Cardiac septum (tissue), 1 donor: ENCODE data around the gene IL21. TPM values are rescaled to one million over a fixed set of nuclear protein-coding genes. Genes with fewer than 3 reads are reported as not detected.
"Not testable (repeated sequence)": the region's sequence is repeated elsewhere in the genome, so short reads cannot be mapped to it uniquely, and the experiment has no call there.

ENCODE experiments used
- DNase-seq: peaks from one replicate; pipeline ENCODE4 v3.0.0-alpha.2; 2020; ENCODE audit warnings: low spot score
- intact Hi-C: fragments of 100-400 bp; cut with DNase I; formaldehyde crosslinking; loops from one replicate; pipeline ENCODE4 v1.14.0; 2022
- total RNA-seq: library from RNA; stranded (reverse); fragmentation: NEBNext Ultra II Directional; extraction: Animal tissue kit (Norgen Biotek cat#: 25700); gene quantifications from one replicate; pipeline ENCODE4 v1.2.1, GENCODE V29; 2021
- donor health status: DM: no; HTN: no; CAD: no.

Gene IL21
- total RNA-seq, 1 donor from 2014 or later, result not detected

DNA sequence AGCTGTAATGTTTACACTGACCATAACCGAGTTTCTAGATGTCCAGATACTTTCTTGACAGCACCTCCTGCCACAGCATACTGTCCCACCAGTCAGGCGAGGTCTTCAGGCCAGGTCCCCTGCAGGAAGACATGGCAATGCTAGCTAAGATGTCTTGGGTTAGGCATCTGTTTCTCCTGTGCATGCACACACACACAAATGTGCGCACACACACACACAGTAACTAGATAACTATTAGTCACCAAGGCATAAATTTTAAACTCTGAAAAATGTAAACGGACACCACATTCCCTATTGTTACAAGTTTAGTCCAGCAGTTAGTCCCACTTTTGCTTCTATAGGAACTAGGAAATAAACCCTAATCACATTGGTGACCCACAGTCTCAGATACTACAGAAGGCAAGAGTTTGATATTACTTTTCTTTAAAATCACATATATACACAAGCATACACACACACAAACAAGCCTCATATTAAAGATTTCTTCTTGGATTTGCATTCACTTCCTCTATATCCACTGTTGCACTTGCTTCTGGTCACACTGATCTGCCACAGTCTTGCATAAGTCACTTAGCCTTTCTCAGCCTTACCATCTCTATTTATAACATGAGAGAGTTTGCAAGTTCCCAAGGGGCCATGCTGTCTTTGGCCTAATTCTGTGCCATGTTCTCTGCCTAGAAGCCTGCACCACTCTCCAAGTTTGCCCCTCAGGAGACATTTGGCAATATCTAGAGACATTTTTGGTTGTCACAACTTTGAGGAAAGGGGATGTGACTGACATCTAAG, 32.2 kb downstream of the IL21 start:
- intact Hi-C loops, result loop anchor here (10.0 kb wide), 1 partner anchor 684 kb away; no protein-coding TSS in a partner anchor
- no peak for DNase-seq

- intact Hi-C loops, result loop anchor here (10.0 kb wide), 1 partner anchor 680 kb away; no protein-coding TSS in a partner anchor
- no peak for DNase-seq
Observed at GRCh38 chr4:122584519-122584918, 36.3 kb downstream of the IL21 start.

DNA sequence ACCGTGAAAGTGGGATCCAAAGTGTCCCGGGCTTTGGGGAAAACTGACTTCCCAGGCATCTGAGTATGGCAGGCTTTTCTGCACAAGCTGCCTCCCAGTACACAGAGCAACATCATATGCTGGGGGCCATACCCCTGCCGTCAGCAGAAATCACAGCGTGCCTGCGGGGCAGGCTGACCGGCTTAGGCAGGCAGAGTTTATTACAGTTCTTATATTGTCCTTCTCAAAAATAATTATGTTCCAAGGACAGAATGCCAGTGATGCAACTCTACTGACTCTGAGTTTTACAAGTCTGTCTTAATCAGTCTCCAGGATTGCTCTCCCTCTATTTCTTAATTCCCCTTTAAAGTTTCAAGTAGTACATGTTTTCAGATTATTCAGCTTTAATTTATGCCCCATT, 37.0 kb downstream of the IL21 start:
- intact Hi-C loops, result loop anchor here (10.0 kb wide), 1 partner anchor 679 kb away; no protein-coding TSS in a partner anchor
- no peak for DNase-seq

DNA sequence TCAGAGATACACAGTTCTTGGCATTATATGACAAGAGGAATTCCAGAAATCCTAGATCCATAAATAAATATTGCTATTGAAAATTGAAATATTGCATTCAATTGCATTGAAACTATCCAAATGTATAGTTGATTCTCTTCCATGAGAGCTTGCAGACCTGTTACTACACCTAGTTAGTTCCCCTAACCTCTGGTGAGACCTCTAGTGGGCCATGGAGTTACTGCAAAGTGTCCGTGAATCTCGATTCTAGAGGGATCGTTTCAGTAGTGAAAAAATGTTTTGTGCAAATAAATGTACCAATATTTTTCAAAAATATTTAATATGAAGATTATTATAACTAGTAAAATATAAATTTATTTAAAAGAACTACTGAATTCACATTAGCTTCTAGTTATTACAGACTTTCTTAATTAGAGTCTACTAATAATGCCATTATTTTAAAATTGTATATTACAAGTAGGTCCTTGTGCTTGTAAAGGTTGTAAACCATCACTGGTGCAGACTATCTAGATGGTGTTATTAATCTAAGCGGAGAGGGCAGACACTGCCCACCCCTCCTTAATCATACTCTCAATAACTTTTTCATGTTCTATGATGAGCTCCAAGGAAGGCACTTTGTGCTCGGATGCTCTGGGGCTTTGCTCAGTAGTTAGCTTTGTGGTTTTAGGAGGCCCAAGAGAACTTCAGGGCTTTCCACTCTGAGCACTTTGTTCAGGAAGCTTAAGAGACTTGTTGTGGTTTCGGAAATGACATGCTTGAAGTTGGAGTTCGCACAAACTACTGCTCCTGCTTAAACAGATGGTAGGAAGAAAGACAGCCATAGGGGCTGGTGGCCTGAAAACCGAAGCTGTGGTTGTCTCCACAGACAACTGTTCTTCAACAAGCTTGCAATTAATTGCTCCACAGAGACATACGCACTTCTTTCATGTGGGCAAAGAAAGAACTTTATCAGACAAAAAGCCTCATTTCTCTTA, 42.8 kb downstream of the IL21 start:
- intact Hi-C loops, result loop anchor here (5.0 kb wide), 1 partner anchor 266 kb away; no protein-coding TSS in a partner anchor
- DNase-seq, result no peak

DNA sequence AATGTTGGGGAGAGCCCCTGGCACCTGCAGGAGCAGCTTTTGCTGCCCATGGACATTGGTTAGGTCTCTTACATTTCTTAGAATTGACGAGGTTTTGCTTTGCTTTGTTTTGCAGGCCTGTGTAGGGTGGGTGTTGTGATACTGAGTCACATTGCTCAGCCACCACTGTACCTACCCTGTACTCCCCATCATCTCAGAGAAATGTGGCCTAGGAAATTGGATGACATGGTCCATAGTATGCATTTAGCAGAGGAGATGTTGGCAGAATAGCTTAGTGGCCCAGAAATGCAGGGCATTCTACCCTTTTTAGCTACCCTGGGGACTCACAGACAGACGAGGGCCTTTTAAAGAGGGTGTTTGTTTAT, 43.7 kb downstream of the IL21 start:
- intact Hi-C loops, result loop anchor here (5.0 kb wide), 1 partner anchor 265 kb away; no protein-coding TSS in a partner anchor
- no peak for DNase-seq

DNA sequence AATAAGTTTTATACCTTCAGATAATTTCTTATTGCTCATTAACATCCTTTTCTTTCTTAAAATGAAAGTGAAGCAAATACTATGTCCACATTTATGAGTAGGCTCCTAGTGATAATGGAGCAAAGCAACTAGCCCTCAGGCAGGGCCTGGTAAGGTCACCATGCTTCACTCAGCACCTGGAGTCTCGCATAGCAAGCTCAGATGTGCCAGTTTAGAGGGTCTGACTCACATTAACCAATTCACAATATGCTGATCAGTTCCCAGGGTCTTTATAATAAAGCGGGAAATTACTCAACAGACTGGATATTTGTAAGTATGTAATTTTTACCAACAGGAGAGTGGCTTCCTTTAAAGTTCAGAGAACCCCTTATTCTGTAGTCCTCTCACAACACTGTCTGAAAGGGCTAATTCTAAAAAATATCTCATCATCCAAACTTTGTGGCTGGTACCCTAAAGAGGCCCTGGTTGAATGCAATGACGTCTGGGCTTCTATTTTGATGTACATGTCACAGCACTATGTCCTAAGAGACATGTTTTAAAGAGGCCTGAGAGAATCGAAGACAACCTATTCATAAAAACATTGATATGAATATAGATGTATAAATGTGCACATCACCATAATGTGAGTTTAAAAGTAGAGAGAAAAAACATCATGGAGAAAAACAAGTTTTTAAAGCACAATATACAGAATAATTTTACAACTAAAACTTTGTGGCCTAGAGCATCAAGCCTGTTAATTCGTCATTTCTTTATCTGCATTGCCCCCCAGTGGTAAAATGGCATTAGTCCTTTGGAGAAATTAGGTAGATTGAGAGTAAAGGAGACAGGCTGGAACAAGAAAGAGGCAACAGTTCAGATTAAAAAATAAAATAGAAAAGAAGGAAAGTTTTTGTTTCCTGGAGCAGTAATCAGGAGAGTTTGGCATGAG, 44.3 kb downstream of the IL21 start:
- DNase-seq, result no peak
- intact Hi-C loops, result loop anchor here (5.0 kb wide), 1 partner anchor 264 kb away; no protein-coding TSS in a partner anchor

DNA sequence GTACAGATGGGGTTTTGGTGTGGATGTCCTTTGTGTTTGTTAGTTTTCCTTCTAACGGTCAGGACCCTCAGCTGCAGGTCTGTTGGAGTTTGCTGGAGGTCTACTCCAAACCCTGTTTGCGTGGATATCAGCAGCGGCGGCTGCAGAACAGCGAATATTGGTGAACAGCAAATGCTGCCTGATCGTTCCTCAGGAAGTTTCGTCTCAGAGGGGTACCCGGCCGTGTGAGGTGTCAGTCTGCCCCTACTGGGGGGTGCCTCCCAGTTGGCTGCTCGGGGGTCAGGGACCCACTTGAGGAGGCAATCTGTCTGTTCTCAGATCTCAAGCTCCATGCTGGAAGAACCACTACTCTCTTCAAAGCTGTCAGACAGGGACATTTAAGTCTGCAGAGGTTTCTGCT, 46.5 kb downstream of the IL21 start:
- DNase-seq, intact Hi-C loops: not testable (repeated sequence)

GRCh38 chr4:122562449-122562848, 58.4 kb downstream of the IL21 start:
- intact Hi-C loops, result no loop called here
- DNase-seq, result no peak

Other genes starting within 250 kb of the IL21 start
- gene ADAD1, start 242.1 kb downstream of the IL21 start, total RNA-seq, result not detected
- not detected for gene IL2, start 164.3 kb downstream of the IL21 start, total RNA-seq
- 3.1 TPM for gene BBS12, start 111.6 kb upstream of the IL21 start, total RNA-seq
- gene FGF2, start 205.8 kb upstream of the IL21 start, total RNA-seq, result 9.8 TPM